Measurements from ENCODE around the gene CAMK2B.

The CAMK2B gene

GRCh38 chr7:44285561-44285960 lies 39.8 kb downstream of the CAMK2B start:
- H3K27ac Mint-ChIP-seq = no peak overlapping the region
- no peak overlapping the region for H3K4me3 Mint-ChIP-seq
- no peaks in the 10 kb centered on the region for H3K4me1 Mint-ChIP-seq (ENCODE audit: low read depth in 2 of 2)
- H3K36me3 Mint-ChIP-seq (ENCODE audit: insufficient read depth) = no peaks in the 10 kb centered on the region
- peaks cover 7 to 35% of the 10 kb centered on the region in 2 donors for H3K27me3 Mint-ChIP-seq
- no peak for DNase-seq
- ATAC-seq (replicated peaks) = no peak
- no peaks in the 10 kb centered on the region for H3K9me3 Mint-ChIP-seq

- Mint-ChIP-seq H3K36me3 (ENCODE audit: insufficient read depth) (no peaks in the 10 kb centered on the region), H3K4me1 (ENCODE audit: low read depth in 2 of 2) (no peaks in the 10 kb centered on the region), H3K4me3 (no peak overlapping the region), H3K9me3 (no peaks in the 10 kb centered on the region), H3K27me3 (peaks cover 4 to 29% of the 10 kb centered on the region in 2 donors), H3K27ac (no peak overlapping the region)
- DNase-seq (no peak), ATAC-seq (replicated peaks) (no peak)
Measured at GRCh38 chr7:44284881-44285541, 40.4 kb downstream of the CAMK2B start.

GRCh38 chr7:44284216-44284615 lies 41.2 kb downstream of the CAMK2B start:
- Mint-ChIP-seq H3K4me1 (ENCODE audit: low read depth in 2 of 2) (no peaks in the 10 kb centered on the region), H3K4me3 (no peak overlapping the region), H3K36me3 (ENCODE audit: insufficient read depth) (no peaks in the 10 kb centered on the region), H3K27ac (no peak overlapping the region), H3K9me3 (no peaks in the 10 kb centered on the region), H3K27me3 (peaks cover 0 to 21% of the 10 kb centered on the region in 2 donors)
- DNase-seq = no peak
- ATAC-seq (replicated peaks) = no peak

- H3K4me1 Mint-ChIP-seq (ENCODE audit: low read depth in 2 of 2) = no peaks in the 10 kb centered on the region
- ATAC-seq (replicated peaks) (no peak), DNase-seq (no peak)
- no peak overlapping the region for H3K27ac Mint-ChIP-seq
- peaks cover 0 to 16% of the 10 kb centered on the region in 2 donors for H3K27me3 Mint-ChIP-seq
- no peaks in the 10 kb centered on the region for H3K36me3 Mint-ChIP-seq (ENCODE audit: insufficient read depth)
- no peak overlapping the region for H3K4me3 Mint-ChIP-seq
- H3K9me3 Mint-ChIP-seq = no peaks in the 10 kb centered on the region
Measured at GRCh38 chr7:44283381-44284211, 41.8 kb downstream of the CAMK2B start.

GRCh38 chr7:44282601-44283171 lies 42.7 kb downstream of the CAMK2B start:
- no peak overlapping the region for H3K27ac Mint-ChIP-seq
- ATAC-seq (replicated peaks) (no peak), DNase-seq (no peak)
- no peaks in the 10 kb centered on the region for H3K9me3 Mint-ChIP-seq
- H3K27me3 Mint-ChIP-seq = peaks cover 0 to 15% of the 10 kb centered on the region in 2 donors
- H3K36me3 Mint-ChIP-seq (ENCODE audit: insufficient read depth) = no peaks in the 10 kb centered on the region
- no peak overlapping the region for H3K4me3 Mint-ChIP-seq
- H3K4me1 Mint-ChIP-seq (ENCODE audit: low read depth in 2 of 2) = no peaks in the 10 kb centered on the region

- Mint-ChIP-seq H3K4me3 (no peak overlapping the region), H3K36me3 (ENCODE audit: insufficient read depth) (no peaks in the 10 kb centered on the region), H3K9me3 (no peaks in the 10 kb centered on the region), H3K27me3 (peaks cover 0 to 8% of the 10 kb centered on the region in 2 donors), H3K4me1 (ENCODE audit: low read depth in 2 of 2) (no peaks in the 10 kb centered on the region), H3K27ac (no peak overlapping the region)
- ATAC-seq (replicated peaks) (no peak), DNase-seq (no peak)
Measured at GRCh38 chr7:44281811-44282600, 43.4 kb downstream of the CAMK2B start.

GRCh38 chr7:44280993-44281721 lies 44.2 kb downstream of the CAMK2B start:
- H3K27ac Mint-ChIP-seq = peak overlapping the region in 1 of 2 donors; percentile 62
- no peaks in the 10 kb centered on the region for H3K36me3 Mint-ChIP-seq (ENCODE audit: insufficient read depth)
- no peaks in the 10 kb centered on the region for H3K9me3 Mint-ChIP-seq
- no peak for ATAC-seq (replicated peaks)
- no peak overlapping the region for H3K4me3 Mint-ChIP-seq
- no peaks in the 10 kb centered on the region for H3K4me1 Mint-ChIP-seq (ENCODE audit: low read depth in 2 of 2)
- no peak for DNase-seq
- no peaks in the 10 kb centered on the region for H3K27me3 Mint-ChIP-seq

GRCh38 chr7:44280636-44280992 lies 44.8 kb downstream of the CAMK2B start:
- peaks cover 0 to 4% of the 10 kb centered on the region in 2 donors for H3K27me3 Mint-ChIP-seq
- H3K9me3 Mint-ChIP-seq = no peaks in the 10 kb centered on the region
- ATAC-seq (replicated peaks) (no peak), DNase-seq (no peak)
- no peaks in the 10 kb centered on the region for H3K36me3 Mint-ChIP-seq (ENCODE audit: insufficient read depth)
- no peaks in the 10 kb centered on the region for H3K4me1 Mint-ChIP-seq (ENCODE audit: low read depth in 2 of 2)
- H3K4me3 Mint-ChIP-seq = no peak overlapping the region
- H3K27ac Mint-ChIP-seq = peak overlapping the region in 1 of 2 donors; percentile 62

- DNase-seq (no peak), ATAC-seq (replicated peaks) (no peak)
- Mint-ChIP-seq H3K4me1 (ENCODE audit: low read depth in 2 of 2) (no peaks in the 10 kb centered on the region), H3K27ac (no peak overlapping the region), H3K36me3 (ENCODE audit: insufficient read depth) (no peaks in the 10 kb centered on the region), H3K9me3 (no peaks in the 10 kb centered on the region), H3K27me3 (peaks cover 0 to 11% of the 10 kb centered on the region in 2 donors), H3K4me3 (no peak overlapping the region)
Measured at GRCh38 chr7:44279731-44280505, 45.5 kb downstream of the CAMK2B start.

GRCh38 chr7:44279286-44279685 lies 46.1 kb downstream of the CAMK2B start:
- H3K36me3 Mint-ChIP-seq (ENCODE audit: insufficient read depth) = no peaks in the 10 kb centered on the region
- ATAC-seq (replicated peaks) (no peak), DNase-seq (no peak)
- H3K9me3 Mint-ChIP-seq = no peaks in the 10 kb centered on the region
- peaks cover 4 to 18% of the 10 kb centered on the region in 2 donors for H3K27me3 Mint-ChIP-seq
- no peaks in the 10 kb centered on the region for H3K4me1 Mint-ChIP-seq (ENCODE audit: low read depth in 2 of 2)
- H3K4me3 Mint-ChIP-seq = no peak overlapping the region
- H3K27ac Mint-ChIP-seq = no peak overlapping the region

- DNase-seq = no peak
Measured at GRCh38 chr7:44278451-44279161, 46.8 kb downstream of the CAMK2B start.

GRCh38 chr7:44277851-44278250 lies 47.5 kb downstream of the CAMK2B start:
- no peak for DNase-seq
- no peak overlapping the region for H3K4me3 Mint-ChIP-seq
- peaks cover 8 to 28% of the 10 kb centered on the region in 2 donors for H3K27me3 Mint-ChIP-seq
- peak overlapping the region in 1 of 2 donors; percentile 59 for H3K27ac Mint-ChIP-seq
- no peaks in the 10 kb centered on the region for H3K4me1 Mint-ChIP-seq (ENCODE audit: low read depth in 2 of 2)
- no peaks in the 10 kb centered on the region for H3K9me3 Mint-ChIP-seq
- no peak for ATAC-seq (replicated peaks)
- no peaks in the 10 kb centered on the region for H3K36me3 Mint-ChIP-seq (ENCODE audit: insufficient read depth)

More at GRCh38 chr7:44278451-44279161, 46.8 kb downstream of the CAMK2B start:
- no peak overlapping the region for H3K4me3 Mint-ChIP-seq
- no peak overlapping the region for H3K27ac Mint-ChIP-seq
- no peaks in the 10 kb centered on the region for H3K36me3 Mint-ChIP-seq (ENCODE audit: insufficient read depth)
- peaks cover 8 to 24% of the 10 kb centered on the region in 2 donors for H3K27me3 Mint-ChIP-seq
- no peaks in the 10 kb centered on the region for H3K9me3 Mint-ChIP-seq
- H3K4me1 Mint-ChIP-seq (ENCODE audit: low read depth in 2 of 2) = no peaks in the 10 kb centered on the region
- ATAC-seq (replicated peaks) = no peak
